Measurements from ENCODE around the gene AMHR2.

- TF ChIP-seq, protein P1, sequence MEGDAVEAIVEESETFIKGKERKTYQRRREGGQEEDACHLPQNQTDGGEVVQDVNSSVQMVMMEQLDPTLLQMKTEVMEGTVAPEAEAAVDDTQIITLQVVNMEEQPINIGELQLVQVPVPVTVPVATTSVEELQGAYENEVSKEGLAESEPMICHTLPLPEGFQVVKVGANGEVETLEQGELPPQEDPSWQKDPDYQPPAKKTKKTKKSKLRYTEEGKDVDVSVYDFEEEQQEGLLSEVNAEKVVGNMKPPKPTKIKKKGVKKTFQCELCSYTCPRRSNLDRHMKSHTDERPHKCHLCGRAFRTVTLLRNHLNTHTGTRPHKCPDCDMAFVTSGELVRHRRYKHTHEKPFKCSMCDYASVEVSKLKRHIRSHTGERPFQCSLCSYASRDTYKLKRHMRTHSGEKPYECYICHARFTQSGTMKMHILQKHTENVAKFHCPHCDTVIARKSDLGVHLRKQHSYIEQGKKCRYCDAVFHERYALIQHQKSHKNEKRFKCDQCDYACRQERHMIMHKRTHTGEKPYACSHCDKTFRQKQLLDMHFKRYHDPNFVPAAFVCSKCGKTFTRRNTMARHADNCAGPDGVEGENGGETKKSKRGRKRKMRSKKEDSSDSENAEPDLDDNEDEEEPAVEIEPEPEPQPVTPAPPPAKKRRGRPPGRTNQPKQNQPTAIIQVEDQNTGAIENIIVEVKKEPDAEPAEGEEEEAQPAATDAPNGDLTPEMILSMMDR (IDR thresholded peaks at IDR 0.05), result no peak
- no peak for TF ChIP-seq EZH2 (IDR thresholded peaks at IDR 0.05; ENCODE audit: borderline replicate concordance, insufficient read depth, low read depth, low read length, poor library complexity, severe bottlenecking)
Observed at GRCh38 chr12:53419756-53420155, 3.9 kb upstream of the AMHR2 start.
